Fibroblast of the aortic adventitia (primary cell): ENCODE results near the gene NFKBIA. TPM values are rescaled to one million over a fixed set of nuclear protein-coding genes. Genes with fewer than 3 reads are reported as not detected.

Experiments used
- DNase-seq: peaks from one replicate; pipeline ENCODE4 v3.0.0-alpha.2; 2010; ENCODE audit warnings: low read depth
- H3K4me3 ChIP-seq: 2 replicates; pipeline ENCODE4 v1.5.1; 2011; ENCODE audit warnings: low read depth, mild to moderate bottlenecking, control low read depth, low read length, moderate library complexity
- total RNA-seq: library from RNA; depleted of rRNA; stranded (reverse); fragments of >200 nt; gene quantifications from 2 replicates; pipeline ENCODE4 v1.2.3, GENCODE V29; 2012; ENCODE audit warnings: low replicate concordance
- TF ChIP-seq, protein P1 (sequence below): IDR thresholded peaks from 2 replicates; pipeline ENCODE4 v1.5.1; 2011; ENCODE audit warnings: mild to moderate bottlenecking, low read length, control low read depth, inconsistent platforms; ENCODE audit not compliant: insufficient read depth

NFKBIA gene
- total RNA-seq, 1 donor = 86.6 TPM

- TF ChIP-seq, protein P1, sequence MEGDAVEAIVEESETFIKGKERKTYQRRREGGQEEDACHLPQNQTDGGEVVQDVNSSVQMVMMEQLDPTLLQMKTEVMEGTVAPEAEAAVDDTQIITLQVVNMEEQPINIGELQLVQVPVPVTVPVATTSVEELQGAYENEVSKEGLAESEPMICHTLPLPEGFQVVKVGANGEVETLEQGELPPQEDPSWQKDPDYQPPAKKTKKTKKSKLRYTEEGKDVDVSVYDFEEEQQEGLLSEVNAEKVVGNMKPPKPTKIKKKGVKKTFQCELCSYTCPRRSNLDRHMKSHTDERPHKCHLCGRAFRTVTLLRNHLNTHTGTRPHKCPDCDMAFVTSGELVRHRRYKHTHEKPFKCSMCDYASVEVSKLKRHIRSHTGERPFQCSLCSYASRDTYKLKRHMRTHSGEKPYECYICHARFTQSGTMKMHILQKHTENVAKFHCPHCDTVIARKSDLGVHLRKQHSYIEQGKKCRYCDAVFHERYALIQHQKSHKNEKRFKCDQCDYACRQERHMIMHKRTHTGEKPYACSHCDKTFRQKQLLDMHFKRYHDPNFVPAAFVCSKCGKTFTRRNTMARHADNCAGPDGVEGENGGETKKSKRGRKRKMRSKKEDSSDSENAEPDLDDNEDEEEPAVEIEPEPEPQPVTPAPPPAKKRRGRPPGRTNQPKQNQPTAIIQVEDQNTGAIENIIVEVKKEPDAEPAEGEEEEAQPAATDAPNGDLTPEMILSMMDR = no peak
- DNase-seq = no peak
- no peak overlapping the region for H3K4me3 ChIP-seq
Observed at GRCh38 chr14:35368139-35368460, 36.4 kb downstream of the NFKBIA start.

GRCh38 chr14:35367056-35367372, 37.5 kb downstream of the NFKBIA start:
- TF ChIP-seq, protein P1 = no peak
- no peak for DNase-seq
- H3K4me3 ChIP-seq = no peak overlapping the region

DNA sequence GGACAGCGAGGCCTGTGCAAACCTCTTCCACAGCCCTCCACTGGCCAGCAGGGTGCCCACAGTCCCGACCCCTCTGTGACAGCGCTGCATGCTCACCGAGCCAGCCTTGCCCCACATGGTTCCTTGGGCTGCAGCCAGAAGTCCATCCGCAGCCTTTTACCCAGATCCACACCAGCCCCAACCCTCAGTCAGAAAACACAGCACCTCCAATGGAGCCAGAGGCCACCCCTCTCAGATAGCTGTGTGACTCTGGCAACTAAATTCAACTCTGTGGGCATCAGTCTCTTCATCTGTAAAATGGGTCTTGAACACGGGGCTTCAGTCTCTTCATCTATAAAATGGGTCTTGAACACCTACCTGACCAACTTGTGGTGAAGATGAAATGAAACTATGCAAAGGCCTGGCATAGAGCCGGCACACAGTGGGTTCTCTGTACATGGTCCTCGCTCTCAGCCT, 38.0 kb downstream of the NFKBIA start:
- TF ChIP-seq, protein P1 = no peak
- no peak for DNase-seq

GRCh38 chr14:35366056-35366451, 38.5 kb downstream of the NFKBIA start:
- DNase-seq = peak; percentile 48
- no peak overlapping the region for H3K4me3 ChIP-seq
- TF ChIP-seq, protein P1 = no peak

More for the DNA sequence above, 38.0 kb downstream of the NFKBIA start:
- no peak overlapping the region for H3K4me3 ChIP-seq

DNA sequence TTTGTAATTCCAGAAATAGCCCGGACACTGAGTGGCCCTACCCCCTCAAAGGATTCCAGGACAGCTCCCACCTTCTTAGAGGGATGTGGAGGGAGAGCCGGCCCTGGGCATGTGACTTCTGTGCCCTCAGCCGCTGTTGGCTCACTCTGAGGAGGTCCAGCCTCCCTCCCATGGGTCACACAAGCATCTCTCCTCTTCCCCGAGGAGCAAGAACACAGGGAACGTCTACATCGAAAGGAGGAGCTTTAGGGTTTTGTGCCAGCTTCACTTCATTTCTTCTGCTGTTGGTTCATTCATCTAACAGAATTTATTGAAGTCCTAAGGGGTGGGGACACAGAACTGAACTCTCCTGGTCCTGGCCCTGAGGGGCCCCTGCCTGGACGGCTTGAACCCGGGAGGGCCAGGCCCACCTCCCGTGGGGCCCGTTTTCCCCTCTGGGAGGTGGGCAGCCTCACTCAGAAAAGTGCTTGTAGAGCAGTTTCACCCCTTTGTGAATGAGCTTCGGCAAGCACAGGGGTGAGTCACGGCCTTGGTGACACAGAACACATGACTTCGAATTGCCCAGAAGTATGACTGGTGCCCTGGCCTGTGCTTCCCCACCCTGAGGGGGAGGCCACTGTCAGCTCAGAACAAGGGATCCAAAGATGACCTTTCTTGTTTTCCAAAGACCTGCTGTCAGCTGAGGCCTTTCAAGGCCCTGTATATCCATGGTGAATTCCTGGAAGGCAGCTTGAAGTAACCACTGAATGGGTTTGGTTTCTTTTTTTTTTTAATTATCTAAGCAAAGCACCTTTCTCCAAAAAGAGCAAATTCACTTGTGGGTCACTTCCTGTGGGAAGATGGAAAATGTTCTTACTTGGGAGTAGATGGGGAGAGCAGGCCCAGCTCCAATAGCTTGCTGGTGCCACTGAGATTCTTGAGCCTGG, 39.2 kb downstream of the NFKBIA start:
- peak; percentile 85 for DNase-seq
- no peak overlapping the region for H3K4me3 ChIP-seq

DNA sequence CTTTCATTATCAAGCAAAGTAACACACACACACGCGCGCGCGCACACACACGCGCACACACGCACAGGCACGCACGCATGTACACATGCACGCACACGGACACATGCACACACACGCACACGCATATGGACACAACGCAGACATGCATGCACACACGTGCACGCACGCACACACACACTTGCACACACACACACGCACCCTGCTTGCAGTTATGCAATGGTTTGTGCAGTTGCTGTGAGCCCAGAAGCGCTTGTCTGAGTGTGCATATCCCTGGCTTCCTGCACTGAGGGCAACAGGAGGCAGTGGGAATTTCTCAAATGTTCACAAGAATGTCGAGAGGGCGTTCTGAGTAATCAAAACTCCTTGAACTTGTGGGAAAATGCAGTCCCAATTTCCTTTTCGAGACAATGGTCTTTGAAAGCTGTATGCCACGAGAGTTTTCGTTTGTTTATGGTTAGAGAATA, 41.6 kb downstream of the NFKBIA start:
- DNase-seq = no peak
- no peak overlapping the region for H3K4me3 ChIP-seq
- TF ChIP-seq, protein P1 = no peak

More for the DNA sequence above, 39.2 kb downstream of the NFKBIA start:
- TF ChIP-seq, protein P1 = no peak
